HG02623 (cell line): ENCODE results near the gene DNAI7.

Experiments used
- ATAC-seq: cut with Tn5 transposase; IDR thresholded peaks from one replicate; pipeline ENCODE4 v1.9.1; 2021; ENCODE audit warnings: moderate library complexity; ENCODE audit not compliant: unreplicated experiment

Gene DNAI7

DNA sequence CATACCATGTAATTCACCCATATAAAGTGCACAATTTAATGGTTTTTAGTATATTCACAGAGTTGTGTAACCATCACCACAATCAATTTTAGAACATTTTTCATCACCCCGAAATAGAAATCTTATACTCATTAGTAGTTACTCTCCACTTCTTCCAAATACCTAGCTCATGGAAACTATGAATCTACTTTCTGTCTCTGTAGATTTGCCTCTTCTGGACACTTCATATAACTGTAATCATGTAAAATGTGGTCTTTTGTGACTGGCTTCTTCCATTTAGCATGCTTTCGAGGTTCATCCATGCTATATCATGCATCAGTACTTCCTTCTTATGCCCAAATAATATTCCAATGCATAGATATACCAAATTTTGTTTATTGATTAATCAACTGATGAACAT is 10.8 kb downstream of the DNAI7 start:
- ATAC-seq: no peak

DNA sequence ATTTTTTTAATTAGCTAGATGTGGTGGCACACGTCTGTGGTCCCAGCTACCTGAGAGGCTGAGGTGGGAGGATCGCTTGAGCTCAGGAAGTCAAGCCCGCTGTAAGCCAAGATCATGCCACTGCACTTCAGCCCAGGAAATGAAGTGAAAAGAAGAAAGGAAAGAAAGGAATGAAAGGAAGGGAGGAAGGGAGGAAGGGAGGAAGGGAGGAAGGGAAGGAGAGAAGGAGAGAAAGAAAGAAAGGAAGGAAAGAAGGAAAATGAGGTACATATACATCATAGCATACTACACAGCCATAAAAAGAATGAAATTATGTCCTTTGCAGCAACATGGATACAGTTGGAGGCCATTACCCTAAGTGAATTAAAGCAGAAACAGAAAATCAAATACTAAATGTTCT is 12.2 kb downstream of the DNAI7 start:
- no peak for ATAC-seq

DNA sequence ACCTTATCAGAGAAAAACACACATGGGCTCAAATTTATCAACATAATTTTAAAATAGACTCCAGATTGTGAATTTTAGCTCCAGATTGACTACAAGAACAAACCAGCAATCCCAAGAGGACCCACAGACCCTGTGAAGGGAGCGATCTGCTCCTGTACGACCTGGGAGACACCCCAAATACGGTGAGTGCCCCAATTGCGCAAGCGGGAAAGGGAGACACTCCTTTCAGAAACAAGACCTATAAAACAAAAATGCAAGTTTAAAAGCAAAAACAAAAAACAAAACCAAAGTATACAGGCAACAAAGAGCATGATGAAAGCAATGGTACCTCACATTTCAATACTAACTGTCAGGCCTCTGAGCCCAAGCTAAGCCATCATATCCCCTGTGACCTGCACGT is 32.1 kb downstream of the DNAI7 start:
- ATAC-seq: no peak

DNA sequence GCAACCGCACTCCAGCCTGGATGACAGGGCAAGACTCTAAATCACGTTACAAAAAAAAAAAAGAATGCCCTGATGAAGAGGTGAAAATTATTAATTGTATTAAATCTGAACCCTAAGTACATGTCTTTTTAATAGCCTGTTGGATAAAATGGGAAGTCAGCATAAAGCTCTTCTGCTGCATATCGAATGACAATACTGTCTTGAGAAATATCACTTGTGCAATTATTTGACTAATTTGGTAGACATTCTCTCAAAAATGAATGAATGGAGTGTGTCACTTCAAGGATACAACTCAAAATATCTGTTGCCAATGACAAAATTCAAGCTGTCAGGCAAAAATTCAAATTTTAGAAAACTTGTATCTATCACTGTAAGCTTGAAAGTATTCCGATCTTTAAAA is 38.9 kb downstream of the DNAI7 start:
- ATAC-seq: no peak

DNA sequence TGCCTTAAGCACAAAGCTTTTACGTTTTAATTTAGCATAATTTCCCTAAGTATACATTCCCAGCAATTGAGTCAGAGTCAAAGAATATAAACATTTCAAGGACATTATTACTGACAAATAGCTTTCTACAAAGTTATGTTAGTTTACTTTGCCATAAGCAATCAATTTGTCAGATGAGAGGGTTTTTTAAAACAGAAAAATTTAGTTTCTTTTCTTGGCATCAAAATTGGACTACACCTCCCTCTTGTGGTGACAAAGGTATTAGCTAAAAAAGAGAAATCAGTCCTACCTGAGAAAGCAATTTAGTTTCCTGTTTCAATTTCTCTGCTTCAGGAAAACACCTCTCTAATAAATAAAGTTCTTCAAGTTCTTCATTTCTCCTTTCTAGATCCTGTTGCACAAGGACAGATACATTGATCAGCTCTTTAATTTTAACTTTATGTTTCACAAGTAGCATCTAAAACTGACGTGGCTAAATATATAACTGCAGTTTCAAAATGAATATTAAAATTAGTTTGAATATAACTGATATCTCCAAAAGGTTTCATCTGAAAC is 39.9 kb downstream of the DNAI7 start:
- peak; percentile 42 for ATAC-seq

DNA sequence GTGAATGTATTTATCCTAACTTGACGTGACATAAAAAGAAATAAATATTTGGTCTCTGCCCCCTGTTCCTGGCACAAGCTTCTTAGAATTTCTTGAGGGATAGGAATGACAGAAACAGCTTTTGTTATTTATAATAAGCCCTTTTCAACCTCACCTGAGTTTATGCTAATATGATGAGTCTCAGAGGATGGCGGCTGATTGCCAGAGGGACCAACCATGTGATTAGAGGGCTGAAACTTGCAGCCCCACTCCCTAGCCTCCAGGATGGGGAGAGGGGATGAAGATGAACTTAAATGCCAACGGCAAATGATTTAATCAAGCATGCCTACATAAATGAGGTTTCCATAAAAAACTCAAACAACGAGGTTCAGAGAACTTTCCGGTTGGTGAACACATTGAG is 42.9 kb downstream of the DNAI7 start:
- ATAC-seq: no peak

DNA sequence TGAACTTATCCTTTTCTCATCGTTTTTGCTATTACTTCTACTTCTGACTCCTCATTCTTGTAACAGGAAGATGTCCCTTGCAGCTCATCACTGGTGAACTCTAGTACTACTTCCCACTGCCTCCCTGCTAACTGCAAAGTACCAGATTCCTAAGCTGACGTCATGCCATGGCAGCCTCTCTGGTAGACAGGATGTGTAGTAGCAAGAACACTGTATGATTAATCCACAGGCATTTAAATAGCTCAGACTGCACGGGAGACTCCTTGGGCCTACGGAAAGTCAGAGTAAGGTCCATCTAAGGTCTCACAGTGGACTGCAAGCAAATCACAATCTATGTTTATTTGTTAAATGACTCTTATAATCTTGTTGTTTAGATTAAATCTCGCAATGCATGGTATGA is 43.5 kb downstream of the DNAI7 start:
- ATAC-seq: no peak

DNA sequence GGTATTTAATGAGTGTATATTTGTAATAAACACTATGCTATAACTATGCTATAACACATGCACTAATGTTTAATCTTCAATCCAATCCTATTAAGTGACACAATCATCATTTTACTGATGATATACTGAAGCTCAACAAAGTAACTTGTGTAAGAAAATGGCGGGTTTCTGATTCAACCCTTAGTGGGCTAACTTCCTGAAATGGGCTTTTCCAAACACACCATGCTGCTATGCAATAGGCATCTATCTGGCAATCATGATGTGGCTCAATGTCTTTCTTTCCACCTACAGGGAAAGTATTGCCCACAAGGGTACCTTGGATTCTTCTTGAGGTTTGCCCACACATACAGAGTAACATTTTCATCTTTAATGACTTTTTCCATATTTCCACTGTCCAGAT is 48.3 kb downstream of the DNAI7 start:
- ATAC-seq: no peak

DNA sequence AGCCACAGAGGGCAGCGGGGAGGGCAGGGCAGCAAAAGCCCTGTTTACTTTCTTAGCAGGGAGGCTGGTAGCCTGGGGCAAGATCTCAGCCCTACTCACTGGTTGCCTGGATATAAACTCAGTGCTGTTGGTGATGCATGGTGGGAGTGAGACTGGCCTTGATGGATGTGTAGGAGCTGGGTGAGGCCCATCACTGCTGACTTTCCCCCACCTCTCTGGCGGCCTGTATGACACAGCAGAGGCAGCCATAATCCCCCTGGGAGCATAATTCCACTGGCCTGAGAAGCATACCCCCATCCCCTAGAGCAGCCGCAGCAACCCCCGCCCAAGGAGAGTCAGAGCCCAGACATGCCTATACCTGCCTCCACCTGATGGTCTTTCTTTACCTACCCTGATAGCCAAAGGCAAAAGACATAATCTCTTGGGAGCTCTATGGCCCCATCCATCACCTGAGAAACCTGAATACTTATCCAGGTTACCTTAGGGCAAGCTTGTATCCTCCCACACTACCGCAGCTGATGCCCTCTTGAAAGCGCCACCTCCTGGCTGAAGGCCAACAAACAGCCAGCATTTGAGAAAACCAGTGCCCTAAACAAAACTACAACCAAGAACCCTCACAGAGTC is 59.3 kb downstream of the DNAI7 start:
- ATAC-seq: no peak

DNA sequence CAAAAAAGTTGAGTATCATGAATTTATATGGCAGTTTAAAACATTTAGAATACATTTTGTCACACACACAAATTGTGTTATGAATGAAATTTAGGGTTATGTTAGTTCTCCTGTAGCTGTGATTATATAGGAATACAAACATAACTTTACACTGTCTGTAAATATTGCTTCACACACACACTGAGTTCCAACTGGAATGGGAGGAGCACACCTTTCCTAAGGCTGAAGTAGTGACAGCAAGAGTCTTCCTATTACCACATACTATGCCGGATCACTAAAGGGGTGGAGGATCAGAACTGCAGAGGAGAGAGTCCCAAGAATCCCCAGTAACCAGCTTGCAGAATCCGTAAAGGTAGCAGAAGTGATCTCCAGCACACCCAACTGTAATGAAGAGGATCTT is 63.7 kb downstream of the DNAI7 start:
- no peak for ATAC-seq

DNA sequence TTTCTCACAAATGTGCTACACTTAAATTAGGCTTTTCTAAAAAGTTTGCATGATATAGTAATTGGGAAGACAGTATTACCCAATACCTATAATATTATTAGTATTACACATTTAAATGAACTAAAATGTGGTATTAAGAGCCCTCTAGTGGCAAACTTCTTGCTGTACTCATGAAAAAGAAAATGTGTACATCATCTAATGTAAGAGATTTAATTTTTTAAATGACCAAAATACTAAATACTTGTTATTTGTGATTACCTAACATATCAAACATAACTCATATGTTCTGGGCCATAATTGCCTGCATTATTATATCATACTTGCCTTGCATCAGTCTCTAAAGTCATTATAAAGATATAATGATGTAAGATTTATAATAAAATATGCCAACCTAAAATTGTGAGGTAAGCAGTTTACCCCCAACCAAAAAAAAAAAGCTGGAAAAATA is 64.2 kb downstream of the DNAI7 start:
- no peak for ATAC-seq

DNA sequence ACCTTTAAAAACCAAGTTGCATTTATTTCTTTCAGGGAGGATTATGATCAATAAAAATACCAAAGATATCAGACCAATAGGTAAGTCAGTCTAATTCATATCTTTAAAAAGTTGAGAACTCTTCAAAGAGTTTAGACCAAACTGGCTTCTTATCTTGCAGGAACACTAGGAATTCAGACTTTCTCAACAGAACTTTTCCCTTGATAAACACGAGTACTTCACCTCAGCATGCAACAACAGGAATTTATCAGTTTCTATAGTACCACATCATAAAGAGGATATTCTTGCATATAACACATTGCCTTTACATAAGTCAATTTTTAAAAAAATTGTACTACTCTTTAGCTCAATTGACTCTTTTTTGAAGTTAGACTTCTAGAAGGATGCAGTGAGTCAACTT is 68.2 kb downstream of the DNAI7 start:
- ATAC-seq: no peak

DNA sequence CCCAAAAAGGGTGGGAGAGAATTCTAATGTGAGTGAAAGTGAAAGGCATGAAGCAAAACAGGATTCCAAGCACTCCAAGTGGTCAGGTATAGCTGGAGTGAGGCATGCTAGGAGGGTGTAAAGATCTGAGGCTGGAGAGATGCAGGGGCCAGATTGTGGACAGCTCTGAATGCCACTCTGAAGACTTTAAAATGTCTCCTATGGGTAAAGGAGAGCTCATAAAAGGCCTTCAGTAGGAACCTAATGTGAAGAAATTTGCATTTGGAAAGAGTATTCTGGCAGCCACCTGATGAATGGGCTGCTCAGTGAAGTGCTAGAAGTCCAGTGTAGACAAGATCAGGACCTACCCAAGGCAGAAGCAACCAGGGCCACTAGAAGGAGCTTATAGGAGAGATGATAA is 68.9 kb downstream of the DNAI7 start:
- ATAC-seq: no peak

DNA sequence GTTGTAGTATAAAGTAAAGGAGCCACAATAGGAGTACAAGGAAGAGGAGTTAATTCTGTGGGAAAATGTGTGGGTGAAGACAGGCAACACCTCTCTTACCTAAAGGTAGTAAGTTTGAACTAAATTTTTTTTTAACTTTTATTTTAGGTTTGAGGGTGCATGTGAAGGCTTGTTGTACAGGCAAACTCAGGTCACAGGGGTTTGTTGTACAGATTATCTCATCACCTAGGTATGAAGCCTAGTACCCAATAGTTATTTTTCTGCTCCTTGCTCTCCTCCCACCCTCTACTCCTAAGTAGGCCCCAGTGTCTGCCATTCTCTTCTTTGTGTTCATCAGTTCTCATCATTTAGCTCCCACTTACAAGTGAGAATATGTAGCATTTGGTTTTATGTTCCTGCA is 70.5 kb downstream of the DNAI7 start:
- ATAC-seq: no peak

DNA sequence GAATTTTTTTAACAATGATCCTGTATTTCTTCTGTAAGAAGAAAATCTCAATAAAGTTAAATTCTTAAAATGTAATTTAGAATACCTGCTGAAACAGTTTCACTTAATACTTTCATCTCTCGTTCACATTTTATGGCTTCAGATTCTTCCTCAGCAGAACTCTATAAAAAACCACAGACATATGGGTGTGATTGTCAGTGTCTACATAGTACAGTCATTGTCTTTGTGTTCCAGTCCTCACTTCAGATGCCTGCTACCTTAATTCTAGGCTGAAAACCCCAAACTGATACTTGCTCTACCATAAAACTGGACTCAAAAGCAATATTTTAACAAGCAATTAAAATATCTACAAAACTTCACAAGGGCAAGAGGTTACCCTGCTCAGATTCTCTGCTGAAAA is 71.8 kb downstream of the DNAI7 start:
- no peak for ATAC-seq

DNA sequence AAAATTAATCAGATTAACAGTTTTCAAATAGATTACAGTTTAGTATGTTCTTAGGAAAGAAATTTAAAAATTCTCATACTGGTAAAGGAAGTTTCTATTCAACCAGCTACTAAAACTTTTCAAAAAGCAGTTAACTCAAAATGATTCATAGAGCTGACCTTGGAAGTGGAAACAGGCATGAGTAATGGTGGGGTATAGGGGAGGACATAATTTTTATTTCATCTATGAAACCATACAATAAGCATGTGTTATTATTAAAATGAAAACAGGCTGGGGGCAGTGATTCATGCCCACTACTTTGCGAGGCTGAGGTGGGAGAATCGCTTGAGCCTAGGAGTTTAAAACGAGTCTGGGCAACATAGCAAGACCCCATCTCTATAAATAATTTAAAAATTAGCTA is 73.0 kb downstream of the DNAI7 start:
- no peak for ATAC-seq

DNA sequence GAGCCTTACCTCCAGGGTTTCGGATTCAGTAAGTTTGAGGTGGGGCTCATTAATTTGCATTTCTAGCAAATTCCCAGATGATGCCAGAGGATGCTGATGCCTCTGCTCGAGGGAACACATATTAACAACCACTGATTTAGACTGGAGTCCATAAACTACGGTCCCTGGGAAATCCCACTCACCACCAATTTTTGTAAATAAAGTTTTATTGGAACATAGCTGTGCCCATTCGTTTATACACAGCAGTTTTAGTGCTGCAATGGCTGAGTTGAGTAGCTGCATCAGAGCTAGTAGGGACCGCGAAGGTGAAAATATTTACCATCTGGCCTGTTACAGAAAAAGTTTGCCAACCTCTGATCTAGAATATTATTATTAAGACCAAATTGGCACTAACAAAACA is 73.8 kb downstream of the DNAI7 start:
- no peak for ATAC-seq

DNA sequence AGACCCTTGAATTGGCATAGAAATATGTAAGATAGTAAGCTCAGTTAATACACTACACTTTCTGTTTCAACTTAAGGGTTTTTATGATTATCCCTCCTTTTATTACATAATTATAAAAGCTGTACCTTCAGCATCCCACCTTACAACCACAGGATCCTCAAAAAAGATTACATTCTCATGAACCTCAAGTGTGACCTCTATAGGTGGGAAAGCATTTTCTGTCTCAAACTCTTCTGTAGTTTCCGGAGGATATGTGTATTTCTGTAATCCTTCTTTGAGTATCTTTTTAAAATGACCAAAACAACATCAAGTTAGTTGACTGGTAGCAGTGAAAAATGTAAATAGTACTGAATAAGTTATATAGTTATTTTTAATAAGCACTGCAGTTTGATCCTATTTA is 75.9 kb downstream of the DNAI7 start:
- no peak for ATAC-seq

DNA sequence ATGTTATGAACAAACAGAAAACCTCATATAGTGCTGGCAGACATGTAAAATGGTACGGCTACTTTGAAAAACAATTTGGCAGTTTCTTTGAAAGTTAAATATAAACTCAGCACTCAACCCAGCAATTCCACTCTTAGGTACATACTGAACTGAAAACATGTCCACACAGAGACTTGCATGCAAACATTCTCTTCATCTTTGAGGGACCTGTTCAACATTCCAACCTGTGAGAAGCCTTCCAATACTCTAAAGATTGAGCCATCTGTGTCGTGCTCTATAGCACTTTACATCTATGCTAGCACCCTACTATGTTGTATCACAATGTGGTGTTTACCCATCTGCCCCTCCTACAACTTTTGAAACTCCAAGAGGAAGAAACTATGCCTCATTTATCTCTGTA is 79.3 kb downstream of the DNAI7 start:
- no peak for ATAC-seq

DNA sequence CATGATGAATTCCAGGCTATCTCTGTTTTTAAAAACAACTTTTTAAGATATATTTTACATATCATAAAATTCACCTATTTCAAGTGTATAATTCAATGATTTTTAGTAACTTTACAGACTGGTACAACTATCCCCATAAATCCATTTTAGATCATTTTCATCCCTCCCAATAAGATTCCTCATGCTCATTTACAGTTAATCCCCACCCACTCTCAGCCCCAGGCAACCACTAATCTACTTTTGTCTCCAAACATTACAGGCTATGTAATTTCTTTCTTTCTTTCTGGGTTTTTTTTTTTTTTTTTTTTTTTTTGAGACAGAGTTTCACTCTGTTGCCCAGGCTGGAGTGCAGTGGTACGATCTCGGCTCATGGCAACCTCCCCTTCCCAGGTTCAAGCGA is 81.3 kb downstream of the DNAI7 start:
- ATAC-seq: no peak

DNA sequence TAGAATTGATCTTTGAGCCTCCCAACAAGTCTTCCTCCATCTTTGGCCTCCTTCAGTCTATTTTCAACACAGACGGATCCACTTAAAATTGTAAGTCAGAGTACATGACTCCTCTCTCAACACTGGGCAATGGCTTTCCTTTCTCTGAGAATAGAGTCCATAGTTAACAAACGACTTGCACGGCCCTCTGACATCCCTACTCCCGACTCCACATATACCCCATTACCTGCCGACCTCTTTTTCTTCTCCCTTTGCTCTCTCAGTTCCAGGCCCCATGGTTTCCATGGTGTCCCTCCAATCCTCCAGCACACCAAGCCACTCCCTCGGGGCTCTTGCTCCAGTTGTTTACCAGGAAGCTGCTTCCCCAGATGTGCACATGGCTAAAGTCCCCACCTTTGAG is 84.7 kb downstream of the DNAI7 start:
- no peak for ATAC-seq

DNA sequence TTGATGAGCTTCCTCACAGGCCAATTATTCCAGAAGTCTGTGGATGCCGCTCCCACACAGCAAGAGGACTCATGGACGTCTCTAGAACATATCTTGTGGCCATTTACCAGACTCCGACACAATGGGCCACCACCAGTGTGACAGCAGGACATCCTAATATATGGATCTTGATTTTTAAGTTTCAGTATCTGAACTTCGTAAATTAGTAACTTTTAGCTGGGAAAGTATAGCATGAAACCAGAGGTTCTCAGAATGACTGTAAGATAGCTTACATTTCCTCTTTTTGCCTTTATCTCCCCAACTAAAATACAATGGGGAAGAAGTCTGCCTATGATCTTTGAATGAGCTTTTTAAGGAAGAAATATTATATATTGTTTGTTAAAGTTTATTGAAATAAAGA is 87.0 kb downstream of the DNAI7 start:
- peak; percentile 91 for ATAC-seq

DNA sequence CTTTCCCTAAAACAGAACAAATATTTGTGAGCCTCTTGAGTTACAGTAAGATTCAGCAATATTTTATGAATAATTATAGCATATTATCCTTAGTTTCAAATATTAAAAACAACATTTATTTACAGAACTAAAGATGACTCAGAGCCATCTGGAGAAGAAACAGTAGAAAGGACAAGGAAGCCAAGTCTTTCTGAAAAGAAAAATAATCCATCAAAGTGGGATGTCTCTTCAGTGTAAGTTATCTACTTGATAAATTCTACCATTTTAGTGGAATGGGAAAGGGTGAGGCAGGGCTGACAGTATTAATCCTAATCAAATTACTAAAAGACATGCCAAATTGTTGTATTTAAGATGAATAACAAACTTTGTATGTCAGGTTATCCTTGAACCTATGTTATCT is 88.1 kb downstream of the DNAI7 start:
- ATAC-seq: no peak
